Endothelial cell of umbilical vein (primary cell): Measurements from ENCODE around the gene MAGEE2. TPM values are rescaled to one million over a fixed set of nuclear protein-coding genes. Genes with fewer than 3 reads are reported as not detected.

Experiments
- BruUV-seq: library from RNA; stranded (reverse); fragments of 400-500 nt; replicated peaks from 2 replicates; lab custom pipeline; 2021; lab: Mats Ljungman, UMichigan
- CTCF ChIA-PET: fragments of 300-600, 350-600 bp; sonication (Branson Sonifier 250); formaldehyde crosslinking; loops from one replicate; lab custom pipeline; 2021; ENCODE audit warnings: antibody characterized with exemption, inconsistent platforms; lab: Charles Lee
- POLR2A ChIA-PET: fragments of 300-600, 350-600 bp; sonication (Branson Sonifier 250); formaldehyde crosslinking; loops from one replicate; lab custom pipeline; 2021; ENCODE audit warnings: antibody characterized with exemption, inconsistent platforms; lab: Charles Lee
- DNase-seq: peaks from one replicate; pipeline ENCODE4 v3.0.0-alpha.2; 2011; ENCODE audit warnings: low read depth, low spot score
- FAIRE-seq: peaks from 2 replicates; lab custom pipeline; 2011; peaks lifted over from hg19 to GRCh38; lab: Jason Lieb, UNC
- H2AFZ ChIP-seq: 2 replicates; pipeline ENCODE4 v1.6.0; 2012; ENCODE audit warnings: low read depth, low read length, control low read depth, inconsistent platforms
- H3K27ac ChIP-seq: 2 replicates; pipeline ENCODE4 v1.5.1; 2011; ENCODE audit warnings: low read depth, mild to moderate bottlenecking, control low read depth, low read length, moderate library complexity; ENCODE audit not compliant: insufficient read depth
- H3K27me3 ChIP-seq, 2 experiments: 2 replicates each; pipeline versions ENCODE4 v1.6.0 to v1.6.1; 2011; ENCODE audit warnings: low read length in 2 of 2, mixed read lengths in 1 of 2; ENCODE audit not compliant: control insufficient read depth in 2 of 2, insufficient read depth in 2 of 2
- H3K36me3 ChIP-seq, 2 experiments: 2 replicates in 1 of 2; 3 replicates in 1 of 2; pipeline ENCODE4 v1.5.1; 2011; ENCODE audit warnings: low read length in 2 of 2, mild to moderate bottlenecking in 1 of 2, moderate library complexity in 1 of 2; ENCODE audit not compliant: control insufficient read depth in 2 of 2, insufficient read depth in 2 of 2; ENCODE audit errors: extremely low read depth in 1 of 2
- H3K4me1 ChIP-seq: 3 replicates; pipeline ENCODE4 v1.5.1; 2011; ENCODE audit warnings: mild to moderate bottlenecking, low read length; ENCODE audit not compliant: control insufficient read depth, insufficient read depth; ENCODE audit errors: extremely low read depth
- H3K4me2 ChIP-seq: 2 replicates; pipeline ENCODE4 v1.6.1; 2011; ENCODE audit warnings: low read length, control low read depth, mixed read lengths; ENCODE audit not compliant: insufficient read depth
- H3K4me3 ChIP-seq, 3 experiments: fragments of 200-600 bp in 1 of 3; sonication (generic), shearing (Covaris generic) in 1 of 3; replicated peaks in 1 of 3; 2 replicates each; pipeline ENCODE4 v1.5.1; 2011 to 2016; ENCODE audit warnings: control low read depth in 3 of 3, low read length in 3 of 3, mild to moderate bottlenecking in 2 of 3, inconsistent platforms in 1 of 3, low read depth in 1 of 3, moderate library complexity in 1 of 3; ENCODE audit not compliant: insufficient read depth in 1 of 3
- H3K79me2 ChIP-seq: 2 replicates; pipeline ENCODE4 v1.6.0; 2012; ENCODE audit warnings: low read length, inconsistent platforms; ENCODE audit not compliant: control insufficient read depth, insufficient read depth
- H3K9ac ChIP-seq: replicated peaks from 2 replicates; pipeline ENCODE3; 2011; ENCODE audit warnings: low read length, control low read depth; ENCODE audit not compliant: insufficient read depth; ENCODE audit errors: extremely low read depth
- H3K9me1 ChIP-seq: replicated peaks from 3 replicates; pipeline ENCODE4 v1.6.0; 2011; ENCODE audit warnings: mild to moderate bottlenecking, low read length; ENCODE audit not compliant: control insufficient read depth, insufficient read depth; ENCODE audit errors: extremely low read depth
- H3K9me3 ChIP-seq: replicated peaks from 2 replicates; pipeline ENCODE4 v1.5.1; 2012; ENCODE audit warnings: low read length, inconsistent platforms; ENCODE audit not compliant: control insufficient read depth, insufficient read depth
- H4K20me1 ChIP-seq: replicated peaks from 2 replicates; pipeline ENCODE3; 2011; ENCODE audit warnings: mild to moderate bottlenecking, low read length; ENCODE audit not compliant: control insufficient read depth, insufficient read depth; ENCODE audit errors: extremely low read depth
- EZH2 ChIP-seq: IDR thresholded peaks from 2 replicates; pipeline ENCODE4 v1.6.1; 2012; ENCODE audit warnings: borderline replicate concordance, low read depth, mild to moderate bottlenecking, moderate library complexity, low read length, inconsistent platforms; ENCODE audit not compliant: severe bottlenecking
- FOS ChIP-seq: IDR thresholded peaks from 2 replicates; pipeline ENCODE4 v1.6.1; 2011; ENCODE audit warnings: mild to moderate bottlenecking, low read length, moderate library complexity, borderline replicate concordance; ENCODE audit not compliant: insufficient read depth
- GATA2 ChIP-seq: IDR thresholded peaks from 2 replicates; pipeline ENCODE4 v1.7.0; 2011; ENCODE audit warnings: low read depth, mild to moderate bottlenecking, moderate library complexity, mixed read lengths, low read length; ENCODE audit not compliant: insufficient read length, insufficient read depth
- JUN ChIP-seq: IDR thresholded peaks from 2 replicates; pipeline ENCODE4 v1.6.1; 2011; ENCODE audit warnings: borderline replicate concordance, low read depth; ENCODE audit not compliant: insufficient read length, insufficient read depth
- MAX ChIP-seq: IDR thresholded peaks from 2 replicates; pipeline ENCODE4 v1.6.1; 2011; ENCODE audit not compliant: insufficient read depth, insufficient read length
- MYC ChIP-seq: IDR thresholded peaks from one replicate; pipeline ENCODE4 v1.6.1; 2011; ENCODE audit warnings: mild to moderate bottlenecking, low read depth, low read length
- POLR2A ChIP-seq: IDR thresholded peaks from 2 replicates; pipeline ENCODE4 v1.6.1; 2012; ENCODE audit warnings: low read depth, mild to moderate bottlenecking, control low read depth, low read length
- POLR2AphosphoS5 ChIP-seq: IDR thresholded peaks from 2 replicates; pipeline ENCODE4 v1.6.1; 2012; ENCODE audit warnings: low read depth, mild to moderate bottlenecking, control low read depth, low read length, moderate library complexity; ENCODE audit not compliant: insufficient read depth
- dilution Hi-C: fragments of 300-500 bp; cut with MboI; formaldehyde crosslinking; loops from one replicate; pipeline ENCODE4 v1.15.0; 2019; ENCODE audit warnings: low sequenced_read_pairs; ENCODE audit not compliant: extremely low pct_ligation_motif_present
- intact Hi-C: fragments of 100-400 bp; cut with micrococcal nuclease; formaldehyde crosslinking; loops from one replicate; pipeline ENCODE4 v1.10.0; 2022
- polyA plus RNA-seq, 4 experiments: library from polyadenylated mRNA; depleted of rRNA in 3 of 4; stranded (reverse) in 3 of 4; unstranded in 1 of 4; fragments of >200 nt; gene quantifications; 2 replicates each; pipeline versions ENCODE4 v1.2.1 to v1.2.3, GENCODE V29; 2011 to 2012; ENCODE audit warnings: missing spikeins in 1 of 4
- total RNA-seq: library from RNA; stranded (reverse); gene quantifications from 2 replicates; pipeline ENCODE4 v1.2.3, GENCODE V29; 2021
- TF ChIP-seq, protein P1 (sequence below), 2 donors: IDR thresholded peaks; 1 replicate in 1 of 2; 2 replicates in 1 of 2; pipeline ENCODE4 v1.5.1; 2011; ENCODE audit warnings: low read length in 2 of 2, mild to moderate bottlenecking in 2 of 2, moderate library complexity in 2 of 2, control low read depth in 1 of 2, inconsistent platforms in 1 of 2, low read depth in 1 of 2; ENCODE audit not compliant: insufficient read depth in 1 of 2; ENCODE audit errors: extremely low read depth in 1 of 2

Gene MAGEE2
- total and polyA plus RNA-seq, 2 donors (not counting 3 experiments of a cell fraction or from before 2014, with no cell fraction given): not detected

DNA sequence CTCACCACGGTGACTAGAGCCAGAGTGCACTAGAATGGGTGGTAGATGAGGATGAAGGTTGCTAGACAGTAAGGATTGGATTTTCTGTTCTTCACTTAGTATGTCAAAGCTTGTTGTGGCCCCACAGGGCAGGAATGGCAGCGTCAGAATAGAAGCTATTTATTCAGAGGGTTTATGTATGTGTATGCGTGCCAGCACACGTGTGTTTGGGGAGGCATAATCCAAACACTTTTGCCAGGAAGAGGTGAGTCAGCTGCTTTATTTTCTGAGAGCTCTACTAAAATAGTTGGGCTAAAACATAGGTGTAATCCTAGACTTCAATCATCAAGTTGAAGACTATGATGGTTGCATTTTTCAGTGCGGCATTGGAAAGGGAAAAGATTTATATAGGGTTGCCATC lies 1.2 kb upstream of the MAGEE2 start:
- ChIA-PET POLR2A (no interaction called here), CTCF (no interaction called here)
- Histone ChIP-seq H3K9me3 (no peaks in the 10 kb centered on the region), H2AFZ (no peak overlapping the region), H3K27me3 (no peaks in the 10 kb centered on the region), H3K4me1 (no peaks in the 10 kb centered on the region), H3K4me2 (no peak overlapping the region), H3K36me3 (no peaks in the 10 kb centered on the region), H3K4me3 (no peak overlapping the region), H3K27ac (no peak overlapping the region), H3K9ac (no peak overlapping the region), H3K9me1 (no peaks in the 10 kb centered on the region), H4K20me1 (no peaks in the 10 kb centered on the region), H3K79me2 (no peaks in the 10 kb centered on the region)
- dilution Hi-C loops: no loop called here
- DNase-seq: no peak
- no peak for FAIRE-seq
- no TSS peak for BruUV-seq
- TF ChIP-seq EZH2: no peak
- no peak for TF ChIP-seq MYC
- no peak for TF ChIP-seq FOS
- TF ChIP-seq GATA2: no peak
- no peak for TF ChIP-seq JUN
- TF ChIP-seq MAX: no peak
- no peak for TF ChIP-seq POLR2AphosphoS5
- TF ChIP-seq, protein P1, sequence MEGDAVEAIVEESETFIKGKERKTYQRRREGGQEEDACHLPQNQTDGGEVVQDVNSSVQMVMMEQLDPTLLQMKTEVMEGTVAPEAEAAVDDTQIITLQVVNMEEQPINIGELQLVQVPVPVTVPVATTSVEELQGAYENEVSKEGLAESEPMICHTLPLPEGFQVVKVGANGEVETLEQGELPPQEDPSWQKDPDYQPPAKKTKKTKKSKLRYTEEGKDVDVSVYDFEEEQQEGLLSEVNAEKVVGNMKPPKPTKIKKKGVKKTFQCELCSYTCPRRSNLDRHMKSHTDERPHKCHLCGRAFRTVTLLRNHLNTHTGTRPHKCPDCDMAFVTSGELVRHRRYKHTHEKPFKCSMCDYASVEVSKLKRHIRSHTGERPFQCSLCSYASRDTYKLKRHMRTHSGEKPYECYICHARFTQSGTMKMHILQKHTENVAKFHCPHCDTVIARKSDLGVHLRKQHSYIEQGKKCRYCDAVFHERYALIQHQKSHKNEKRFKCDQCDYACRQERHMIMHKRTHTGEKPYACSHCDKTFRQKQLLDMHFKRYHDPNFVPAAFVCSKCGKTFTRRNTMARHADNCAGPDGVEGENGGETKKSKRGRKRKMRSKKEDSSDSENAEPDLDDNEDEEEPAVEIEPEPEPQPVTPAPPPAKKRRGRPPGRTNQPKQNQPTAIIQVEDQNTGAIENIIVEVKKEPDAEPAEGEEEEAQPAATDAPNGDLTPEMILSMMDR (IDR thresholded peaks at IDR 0.05; ENCODE audit: extremely low read depth in 1 of 2, insufficient read depth in 1 of 2, low read depth in 1 of 2, low read length in 2 of 2): no peak
- TF ChIP-seq POLR2A: no peak
- intact Hi-C loops: no loop called here
